Lung (tissue), 12 donors: ENCODE measurements around the gene UBE2J1. TPM values are rescaled to one million over a fixed set of nuclear protein-coding genes. Genes with fewer than 3 reads are reported as not detected.

Experiments used
- ATAC-seq: fragments of 200-7000 bp; cut with Tn5 transposase; one replicate; pipeline ENCODE4 v1.9.1; 2020; ENCODE audit warnings: moderate number of reproducible peaks; ENCODE audit not compliant: insufficient read depth, low FRiP score
- DNase-seq, 3 donors: peaks; one replicate each; pipeline ENCODE4 v3.0.0-alpha.2; 2013 to 2017
- H3K27ac ChIP-seq, 2 donors: one replicate each; pipeline ENCODE4 v1.5.1; 2013; ENCODE audit warnings: mild to moderate bottlenecking in 2 of 2, moderate library complexity in 2 of 2, control low read depth in 1 of 2, inconsistent platforms in 1 of 2, low read depth in 1 of 2, low read length in 1 of 2
- H3K27me3 ChIP-seq, 3 donors: one replicate each; pipeline ENCODE4 v1.5.1; 2013; ENCODE audit warnings: low read length in 2 of 3; ENCODE audit not compliant: control insufficient read depth in 3 of 3, insufficient read depth in 3 of 3
- H3K36me3 ChIP-seq, 4 donors: one replicate each; pipeline ENCODE4 v1.5.1; 2013; ENCODE audit warnings: low read length in 4 of 4, mild to moderate bottlenecking in 1 of 4, moderate library complexity in 1 of 4; ENCODE audit not compliant: control insufficient read depth in 4 of 4, insufficient read depth in 4 of 4
- H3K4me1 ChIP-seq, 5 donors: one replicate each; pipeline ENCODE4 v1.5.1; 2013; ENCODE audit warnings: low read length in 5 of 5, mild to moderate bottlenecking in 2 of 5, moderate library complexity in 1 of 5; ENCODE audit not compliant: control insufficient read depth in 5 of 5, insufficient read depth in 5 of 5
- H3K4me3 ChIP-seq: one replicate; pipeline ENCODE4 v1.5.1; 2013; ENCODE audit warnings: mild to moderate bottlenecking, control low read depth, moderate library complexity
- H3K9ac ChIP-seq, 2 donors: one replicate each; pipeline ENCODE4 v1.5.1; 2013; ENCODE audit warnings: low read length in 2 of 2, control low read depth in 1 of 2; ENCODE audit not compliant: insufficient read depth in 1 of 2
- H3K9me3 ChIP-seq, 4 donors: one replicate each; pipeline ENCODE4 v1.5.1; 2013; ENCODE audit warnings: low read length in 3 of 4, mild to moderate bottlenecking in 1 of 4, moderate library complexity in 1 of 4; ENCODE audit not compliant: control insufficient read depth in 4 of 4, insufficient read depth in 3 of 4
- CTCF ChIP-seq: IDR thresholded peaks from 2 replicates; pipeline ENCODE4 v1.5.1; 2012; ENCODE audit warnings: mild to moderate bottlenecking; ENCODE audit errors: control extremely low read depth, extremely low read depth
- WGBS, 2 donors: extraction: QIAGEN DNeasy Blood & Tissue Kit; methylation state at CpG; one replicate each; pipeline ENCODE4 v1.1.7; 2013; 5-methylcytosine and 5-hydroxymethylcytosine counted together
- polyA plus RNA-seq, 2 donors: library from polyadenylated mRNA; stranded (reverse); fragments of 200-250 nt; gene quantifications; one replicate each; pipeline ENCODE4 v1.2.1, GENCODE V29; 2013
- total RNA-seq, 2 donors: library from RNA; depleted of rRNA in 1 of 2; stranded (reverse); fragments of >200 nt in 1 of 2; gene quantifications; one replicate each; pipeline ENCODE4 v1.2.1, GENCODE V29; 2014 to 2021
- donor health status: control.
- donor health status: control.
- donor health status: Bipolar disorder and iron deficiency.
- donor health status: healthy.
- donor health status: DM: yes; HTN: yes; CAD: no.

The UBE2J1 gene
- total and polyA plus RNA-seq, 4 donors: 24.3 to 51.0 (median 41.5) TPM

- Histone ChIP-seq H3K27ac (no peak overlapping the region), H3K4me3 (no peak overlapping the region), H3K27me3 (no peaks in the 10 kb centered on the region), H3K36me3 (no peaks in the 10 kb centered on the region), H3K4me1 (no peaks in the 10 kb centered on the region), H3K9me3 (no peaks in the 10 kb centered on the region), H3K9ac (no peak overlapping the region)
- TF ChIP-seq CTCF: no peak
- no peak for ATAC-seq
- DNase-seq: no peak
- WGBS, 2 donors: 95 to 98% methylated on average over 2 of the region's 2 CpGs
Measured at GRCh38 chr6:89360415-89360999, 8.0 kb upstream of the UBE2J1 start.

DNA sequence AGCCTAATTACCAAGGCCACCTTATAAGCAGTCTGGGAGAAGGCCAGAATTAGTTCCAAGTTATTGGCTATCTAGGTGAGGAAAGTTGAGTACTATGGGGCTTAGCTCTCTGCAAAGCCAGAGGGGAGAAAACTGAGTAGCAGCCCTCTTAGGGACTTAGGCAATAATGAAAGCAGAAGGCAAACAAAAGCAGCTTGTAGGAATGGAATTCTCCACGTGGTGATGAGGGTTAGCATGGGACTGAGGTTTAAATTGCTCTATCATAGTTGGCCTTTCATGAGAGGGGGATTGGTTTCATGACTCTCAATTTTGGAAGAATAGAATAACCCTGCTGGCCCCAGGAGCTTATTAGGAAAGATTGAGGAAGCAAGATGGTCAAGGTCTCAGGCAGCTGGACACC is 7.0 kb upstream of the UBE2J1 start:
- no peak for DNase-seq
- WGBS, 2 donors: 0 to 13% methylated on average over 1 of the region's 1 CpG
- Histone ChIP-seq H3K27me3 (no peaks in the 10 kb centered on the region), H3K9ac (no peak overlapping the region), H3K36me3 (no peaks in the 10 kb centered on the region), H3K4me3 (no peak overlapping the region), H3K4me1 (no peaks in the 10 kb centered on the region), H3K9me3 (no peaks in the 10 kb centered on the region), H3K27ac (no peak overlapping the region)
- no peak for ATAC-seq
- no peak for TF ChIP-seq CTCF

- Histone ChIP-seq H3K27me3 (no peaks in the 10 kb centered on the region), H3K9me3 (no peaks in the 10 kb centered on the region), H3K4me1 (no peaks in the 10 kb centered on the region), H3K27ac (peak overlapping the region in 1 of 2 donors; percentile 22), H3K4me3 (no peak overlapping the region), H3K9ac (no peak overlapping the region), H3K36me3 (no peaks in the 10 kb centered on the region)
- ATAC-seq: no peak
- no peak for DNase-seq
- TF ChIP-seq CTCF: no peak
- 18 to 22% methylated on average over 3 of the region's 3 CpGs for WGBS, 2 donors
Measured at GRCh38 chr6:89357390-89357789, 4.9 kb upstream of the UBE2J1 start.

- Histone ChIP-seq H3K27me3 (no peaks in the 10 kb centered on the region), H3K36me3 (no peaks in the 10 kb centered on the region), H3K4me3 (no peak overlapping the region), H3K9me3 (no peaks in the 10 kb centered on the region), H3K27ac (no peak overlapping the region), H3K9ac (no peak overlapping the region), H3K4me1 (peaks cover 0 to 3% (median 0%) of the 10 kb centered on the region in 5 donors)
- DNase-seq (no peak), ATAC-seq (no peak)
- TF ChIP-seq CTCF: no peak
- 12 to 31% methylated on average over 1 of the region's 1 CpG for WGBS, 2 donors
Measured at GRCh38 chr6:89356642-89357170, 4.2 kb upstream of the UBE2J1 start.
